HG02763 (cell line): ENCODE results near the gene DNM3.

Source experiments
- ATAC-seq: cut with Tn5 transposase; IDR thresholded peaks from one replicate; pipeline ENCODE4 v1.9.1; 2021; ENCODE audit warnings: mild to moderate bottlenecking, moderate library complexity; ENCODE audit not compliant: unreplicated experiment

DNM3 gene

DNA sequence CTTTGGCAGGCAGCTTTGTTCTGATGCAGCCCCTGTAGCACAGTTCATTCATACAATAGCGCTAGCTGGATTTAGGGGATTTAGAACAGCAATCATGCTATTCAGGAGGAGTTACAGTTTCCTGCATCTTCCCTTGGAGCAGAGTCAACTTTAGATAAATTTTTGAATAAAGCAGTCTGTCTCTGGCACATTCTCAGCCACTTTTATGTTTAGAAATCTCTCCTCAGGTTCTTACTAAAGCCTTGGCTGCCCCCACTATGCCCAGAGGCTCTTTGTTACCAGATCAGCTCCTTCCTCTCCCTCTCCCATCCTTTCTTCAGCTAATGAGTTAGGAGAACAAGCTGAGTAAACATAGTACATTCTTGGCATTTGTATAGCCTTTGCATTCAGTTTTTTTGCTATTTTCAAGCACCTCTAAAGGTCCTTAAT, 619.6 kb downstream of the DNM3 start:
- ATAC-seq, result no peak
